Effector memory CD4-positive, alpha-beta T cell (primary cell): ENCODE data around the gene EEFSEC.

Experiments
- DNase-seq, 3 donors: peaks; one replicate each; pipeline ENCODE4 v3.0.0-alpha.2; 2020
- H3K27ac ChIP-seq: 2 replicates; pipeline ENCODE4 v1.7.0; 2013; ENCODE audit warnings: mild to moderate bottlenecking, low read length, moderate library complexity; ENCODE audit not compliant: insufficient read depth, poor library complexity, severe bottlenecking
- H3K27me3 ChIP-seq: replicated peaks from 2 replicates; pipeline ENCODE4 v1.7.0; 2013; ENCODE audit warnings: mild to moderate bottlenecking, low read length; ENCODE audit not compliant: insufficient read depth, control insufficient read depth, poor library complexity, severe bottlenecking
- H3K36me3 ChIP-seq: 2 replicates; pipeline ENCODE4 v1.7.0; 2013; ENCODE audit warnings: mild to moderate bottlenecking, low read length, moderate library complexity; ENCODE audit not compliant: control insufficient read depth, insufficient read depth
- H3K4me1 ChIP-seq: 2 replicates; pipeline ENCODE4 v1.7.0; 2013; ENCODE audit warnings: low read length, mild to moderate bottlenecking; ENCODE audit not compliant: control insufficient read depth, insufficient read depth, poor library complexity, severe bottlenecking
- H3K4me3 ChIP-seq: 2 replicates; pipeline ENCODE4 v1.7.0; 2013; ENCODE audit warnings: low read length, low read depth, mild to moderate bottlenecking; ENCODE audit not compliant: insufficient read depth, poor library complexity, severe bottlenecking
- H3K9me3 ChIP-seq: 2 replicates; pipeline ENCODE4 v1.7.0; 2013; ENCODE audit warnings: mild to moderate bottlenecking, low read length, moderate library complexity; ENCODE audit not compliant: control insufficient read depth

EEFSEC gene

DNA sequence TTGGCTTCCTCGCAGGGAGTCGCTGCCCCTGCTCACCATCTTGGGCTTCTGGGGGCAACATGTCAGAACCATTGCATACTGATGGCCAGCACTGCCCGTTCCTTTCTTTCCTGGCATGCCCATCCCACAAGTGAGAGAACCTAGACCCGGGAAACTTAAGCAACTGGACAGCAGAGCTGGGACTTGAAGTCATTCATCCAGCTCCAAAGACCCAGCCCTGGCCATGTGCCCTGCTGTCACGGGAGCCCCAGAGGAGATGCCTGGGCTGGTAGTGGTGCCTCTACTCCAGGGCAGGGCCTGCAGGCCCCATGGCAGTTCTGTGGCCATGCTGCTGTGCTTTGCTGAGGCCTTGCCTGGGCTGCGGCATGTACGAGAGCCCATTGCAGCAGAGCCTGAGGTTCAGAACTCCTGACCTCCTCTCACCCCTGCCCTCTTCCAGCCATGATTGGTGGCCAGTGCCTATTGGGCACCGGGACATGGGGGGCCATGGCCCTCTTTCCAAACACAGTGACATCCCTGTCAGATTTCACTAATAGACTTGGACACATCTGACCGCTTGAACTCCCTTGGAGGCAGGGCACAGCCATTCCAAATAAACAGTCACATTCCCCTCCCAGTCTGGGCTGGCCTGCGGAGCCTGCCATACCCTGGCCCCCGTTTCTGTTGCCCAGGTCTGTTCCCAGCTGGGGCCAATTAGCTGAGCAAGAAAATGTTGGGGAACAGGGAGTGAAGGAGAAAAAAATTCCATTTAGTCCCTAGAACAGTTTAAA lies 115.9 kb downstream of the EEFSEC start:
- Histone ChIP-seq H3K4me1 (no peaks in the 10 kb centered on the region), H3K27ac (no peak overlapping the region), H3K36me3 (peaks cover 26% of the 10 kb centered on the region), H3K4me3 (no peak overlapping the region), H3K27me3 (no peaks in the 10 kb centered on the region), H3K9me3 (no peaks in the 10 kb centered on the region)
- no peak for DNase-seq

DNA sequence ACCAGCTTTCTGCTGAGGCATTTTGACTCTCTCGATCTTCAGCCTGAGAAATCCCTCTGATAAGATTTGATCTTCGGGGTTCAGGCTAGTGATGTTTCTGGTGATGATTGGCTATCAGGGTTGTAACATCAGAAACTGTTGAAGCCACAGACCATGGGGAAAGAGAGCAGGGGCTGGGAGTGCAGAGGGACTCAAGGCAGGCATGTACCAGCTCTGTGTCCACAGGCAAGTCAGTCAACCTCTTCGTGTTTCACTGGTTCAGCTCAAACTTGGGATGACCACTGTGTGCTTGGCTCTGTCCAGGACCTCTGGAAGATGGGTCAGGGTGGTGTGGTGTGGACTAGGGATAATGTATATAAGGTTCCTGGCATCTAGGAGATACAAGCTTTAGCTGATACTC lies 116.5 kb downstream of the EEFSEC start:
- H3K4me3 ChIP-seq = no peak overlapping the region
- H3K4me1 ChIP-seq = no peaks in the 10 kb centered on the region
- no peak overlapping the region for H3K27ac ChIP-seq
- no peak for DNase-seq
- H3K9me3 ChIP-seq = no peaks in the 10 kb centered on the region
- H3K27me3 ChIP-seq = no peaks in the 10 kb centered on the region
- peaks cover 20% of the 10 kb centered on the region for H3K36me3 ChIP-seq

DNA sequence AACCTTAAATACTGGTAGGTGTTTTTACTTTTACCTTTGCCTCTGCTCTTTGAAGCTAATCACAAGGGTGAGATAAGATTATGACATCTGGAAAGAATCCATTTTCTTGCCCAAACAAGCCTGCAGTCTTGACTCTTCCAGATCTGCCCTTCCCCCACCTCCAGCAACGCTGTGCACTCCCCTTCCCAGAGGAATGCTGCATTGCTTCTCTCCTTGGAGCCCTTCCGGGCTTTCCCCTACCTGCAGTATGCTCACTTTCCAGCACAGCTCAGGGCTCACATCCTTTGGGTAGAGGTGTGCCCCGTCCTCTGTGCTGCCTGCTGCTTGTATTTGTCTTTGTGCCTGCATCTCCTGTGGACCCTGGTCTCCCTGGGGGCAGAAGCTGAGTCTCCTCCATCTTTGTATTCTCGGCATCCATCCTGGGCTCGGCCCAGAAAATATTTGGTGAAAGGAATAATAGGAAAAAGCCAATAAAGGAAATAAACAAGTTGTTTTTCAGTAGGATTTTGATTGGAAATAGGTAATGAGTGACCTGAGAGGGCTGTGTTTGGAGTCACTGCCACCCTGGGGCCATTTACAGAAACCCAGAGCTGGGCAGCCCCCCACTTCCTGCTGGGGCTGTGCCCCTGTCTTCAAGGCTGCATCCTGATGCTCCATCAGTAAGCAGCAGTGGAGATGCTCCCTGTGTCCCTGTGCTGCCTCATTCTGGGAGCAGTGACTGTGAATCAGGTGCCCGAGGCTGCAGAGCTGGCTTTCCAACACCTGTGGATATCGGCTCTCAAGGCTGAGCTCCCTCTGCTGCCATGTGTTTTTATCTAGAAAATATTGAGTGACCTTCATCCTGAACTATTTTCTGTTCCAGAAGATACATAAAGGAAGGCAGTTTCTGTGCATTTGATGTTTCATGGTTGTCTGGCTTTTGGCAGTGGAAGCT lies 117.5 kb downstream of the EEFSEC start:
- H3K4me1 ChIP-seq = no peaks in the 10 kb centered on the region
- DNase-seq = no peak

DNA sequence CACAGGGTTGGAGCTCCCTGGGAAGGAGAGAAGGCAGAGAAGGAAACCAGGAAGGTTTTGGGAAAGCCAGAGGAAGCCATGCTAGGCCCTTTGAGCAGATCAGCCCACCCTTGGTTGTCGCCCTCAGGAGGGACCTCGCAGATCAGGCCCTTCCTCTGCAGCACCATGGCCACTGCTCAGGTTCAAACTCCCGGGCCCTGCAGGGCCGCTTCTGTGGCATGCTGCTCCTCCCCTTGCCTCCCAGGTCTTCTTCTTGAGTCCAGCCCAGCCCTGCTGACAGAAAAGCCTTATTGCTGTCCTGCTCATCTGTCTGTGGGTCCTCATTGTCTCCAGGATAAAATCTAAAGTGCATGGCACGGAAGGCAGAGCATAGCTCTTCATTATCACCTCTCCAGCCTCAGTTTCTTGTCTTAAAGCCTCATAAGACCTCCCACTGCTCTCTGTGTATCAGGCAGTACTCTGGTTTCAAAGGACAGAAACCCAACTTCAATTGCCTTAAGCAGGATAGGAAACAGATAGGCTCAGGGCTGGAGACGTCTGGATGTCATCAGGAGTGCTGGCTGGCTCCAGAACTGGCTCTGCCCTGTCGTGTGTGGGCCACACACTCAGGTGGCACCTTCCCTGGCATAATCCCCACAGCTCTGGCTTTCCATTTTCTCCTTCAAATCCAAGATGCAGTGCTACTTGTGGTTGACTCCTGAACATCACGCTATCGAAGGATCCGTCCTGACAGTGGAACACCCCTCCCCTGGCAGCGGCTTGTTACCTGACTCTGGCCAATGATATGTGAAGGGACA lies 118.5 kb downstream of the EEFSEC start:
- H3K36me3 ChIP-seq = peaks cover 9% of the 10 kb centered on the region
- H3K27me3 ChIP-seq = no peaks in the 10 kb centered on the region
- no peak for DNase-seq
- no peaks in the 10 kb centered on the region for H3K9me3 ChIP-seq
- H3K4me3 ChIP-seq = no peak overlapping the region
- H3K4me1 ChIP-seq = no peaks in the 10 kb centered on the region
- no peak overlapping the region for H3K27ac ChIP-seq

More for the DNA sequence above, 117.5 kb downstream of the EEFSEC start:
- Histone ChIP-seq H3K4me3 (no peak overlapping the region), H3K27me3 (no peaks in the 10 kb centered on the region), H3K36me3 (peaks cover 14% of the 10 kb centered on the region), H3K9me3 (no peaks in the 10 kb centered on the region), H3K27ac (no peak overlapping the region)

DNA sequence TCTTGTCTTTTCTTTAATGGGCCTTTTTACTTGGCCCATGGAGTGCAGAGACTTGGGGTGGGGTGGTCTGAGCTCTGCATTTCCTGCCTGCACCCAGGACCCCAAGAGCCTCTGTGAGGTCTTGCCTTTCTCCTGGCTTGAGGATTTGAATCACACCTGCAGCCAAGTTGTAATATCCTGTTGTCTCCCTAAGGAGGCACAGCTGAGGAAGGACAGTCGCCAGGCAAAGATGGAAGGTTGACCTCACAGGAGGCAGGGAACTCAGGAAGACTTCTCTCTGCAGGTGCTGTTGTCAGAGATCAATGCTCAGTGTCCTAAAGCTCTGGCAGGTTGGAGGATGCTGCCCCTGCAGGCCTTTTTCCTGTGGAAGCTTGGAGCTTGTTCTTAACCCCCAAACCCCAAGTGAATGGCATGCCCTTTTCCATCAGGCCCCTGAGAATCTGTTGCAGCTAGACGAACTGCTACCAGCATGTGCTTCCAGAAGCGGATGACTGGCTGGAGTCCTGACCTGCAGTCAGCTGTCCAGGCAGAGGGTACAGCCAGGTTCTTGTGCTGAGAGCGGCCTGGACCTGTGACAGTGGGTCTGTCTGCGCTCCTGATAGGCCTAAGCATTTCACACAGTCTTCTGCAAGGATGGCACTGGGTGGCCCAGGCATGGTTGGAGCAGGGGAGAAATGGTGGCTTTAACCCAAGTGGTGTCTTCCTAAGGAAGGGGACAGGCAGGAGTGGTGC lies 120.0 kb downstream of the EEFSEC start:
- no peak overlapping the region for H3K4me3 ChIP-seq
- no peak for DNase-seq
- no peaks in the 10 kb centered on the region for H3K4me1 ChIP-seq
- H3K27me3 ChIP-seq = no peaks in the 10 kb centered on the region
- H3K36me3 ChIP-seq = peaks cover 4% of the 10 kb centered on the region
- no peaks in the 10 kb centered on the region for H3K9me3 ChIP-seq
- H3K27ac ChIP-seq = no peak overlapping the region

DNA sequence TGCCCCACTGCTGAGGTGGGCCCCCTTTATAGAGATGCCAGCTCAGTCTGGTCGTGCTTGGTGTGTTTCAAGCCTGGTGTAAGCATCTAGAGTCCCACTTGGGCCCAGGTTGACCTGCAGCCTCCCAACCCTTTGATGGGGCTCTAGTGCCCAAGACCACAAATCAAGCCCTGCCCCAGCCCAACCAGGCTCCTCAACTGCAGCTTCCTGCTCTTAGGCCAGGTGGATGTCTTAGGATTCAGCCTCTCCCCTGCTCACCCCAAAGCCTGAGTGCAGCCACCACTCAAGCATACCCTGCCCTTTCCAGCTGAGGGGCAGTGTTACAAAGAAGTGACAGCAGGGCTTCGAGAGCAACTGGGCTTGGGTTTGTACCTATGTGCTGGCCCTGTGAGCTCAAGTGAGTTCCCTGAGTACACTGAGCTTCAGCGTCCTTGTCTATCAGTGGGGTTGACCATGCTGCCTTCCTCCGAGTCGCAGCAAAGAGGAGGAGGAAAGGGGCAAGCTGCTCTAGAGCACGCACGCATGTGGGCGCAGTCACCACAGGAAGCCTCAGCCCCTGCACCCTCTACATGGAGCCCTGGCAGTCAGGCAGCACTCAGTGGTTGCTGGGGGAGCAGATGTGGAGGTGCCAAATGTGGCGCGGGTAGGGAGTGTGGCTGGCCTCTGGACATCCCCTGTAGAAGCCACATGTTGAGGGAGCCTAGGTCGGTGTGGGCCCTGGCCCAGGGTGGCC lies 120.7 kb downstream of the EEFSEC start:
- H3K4me3 ChIP-seq = no peak overlapping the region
- no peaks in the 10 kb centered on the region for H3K36me3 ChIP-seq
- no peak for DNase-seq
- no peak overlapping the region for H3K27ac ChIP-seq
- H3K27me3 ChIP-seq = no peaks in the 10 kb centered on the region
- no peaks in the 10 kb centered on the region for H3K9me3 ChIP-seq
- H3K4me1 ChIP-seq = no peaks in the 10 kb centered on the region

DNA sequence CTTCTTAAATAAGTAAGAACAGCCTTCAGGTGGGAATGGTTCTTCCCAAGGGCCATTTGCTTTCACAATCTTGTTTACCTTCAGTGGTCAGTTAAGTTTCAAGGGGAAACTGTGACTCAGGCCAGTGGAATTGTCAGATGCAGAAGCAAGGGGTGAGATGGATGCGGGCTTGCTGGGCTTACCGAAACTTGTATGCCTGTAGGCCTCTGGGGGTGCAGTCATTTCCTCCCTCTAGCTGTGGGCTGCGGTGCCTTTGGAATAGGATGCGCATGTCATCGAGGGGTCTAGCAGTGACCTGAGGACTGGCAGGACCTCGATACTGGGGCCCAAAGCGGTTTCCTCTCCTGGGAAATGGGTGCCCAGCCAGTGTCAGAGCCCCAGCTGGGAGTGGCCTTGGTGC lies 121.6 kb downstream of the EEFSEC start:
- Histone ChIP-seq H3K4me1 (no peaks in the 10 kb centered on the region), H3K27me3 (no peaks in the 10 kb centered on the region), H3K27ac (no peak overlapping the region), H3K36me3 (no peaks in the 10 kb centered on the region), H3K4me3 (no peak overlapping the region), H3K9me3 (no peaks in the 10 kb centered on the region)
- no peak for DNase-seq

DNA sequence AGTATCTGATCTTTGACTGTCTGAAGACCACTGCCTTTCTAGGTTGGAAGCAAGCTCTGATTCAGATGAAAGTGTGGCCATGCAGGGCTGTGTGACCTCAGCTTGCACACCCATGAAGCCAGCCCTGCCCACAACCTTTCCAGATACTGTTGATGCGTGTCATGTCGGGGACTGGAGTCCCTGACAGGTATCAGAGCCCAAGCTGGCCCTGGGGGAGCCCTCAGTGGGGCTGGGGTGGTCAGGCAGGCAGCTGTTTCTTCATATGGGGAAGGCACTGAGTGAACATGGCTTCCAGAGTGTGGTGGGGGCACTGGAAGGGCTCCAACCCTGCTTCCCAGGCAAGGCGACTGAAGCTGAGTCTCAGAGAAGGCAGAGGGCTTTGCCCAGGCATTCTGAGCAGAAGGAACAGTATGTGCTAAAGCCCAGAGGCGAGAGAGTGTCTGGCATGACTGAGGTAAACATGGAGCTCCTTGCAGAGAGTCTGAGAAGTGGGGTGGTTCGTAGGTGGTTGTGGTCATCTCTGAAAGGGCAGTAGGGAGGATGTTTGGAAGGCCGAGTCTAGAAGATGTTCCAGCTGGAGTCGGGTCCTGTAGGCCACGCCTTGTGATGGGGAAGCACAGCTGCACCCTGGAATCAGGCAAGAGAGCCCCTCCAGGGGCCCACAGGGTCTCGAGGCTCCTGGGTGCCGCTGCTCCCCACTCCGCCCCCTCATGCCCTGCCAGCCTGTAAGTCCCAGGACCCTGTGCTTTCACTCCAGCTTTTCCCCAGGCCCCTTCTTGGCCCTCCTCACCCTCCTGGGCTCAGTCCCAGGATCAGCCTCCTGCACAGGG lies 122.2 kb downstream of the EEFSEC start:
- Histone ChIP-seq H3K4me1 (no peaks in the 10 kb centered on the region), H3K36me3 (no peaks in the 10 kb centered on the region), H3K27me3 (no peaks in the 10 kb centered on the region), H3K4me3 (no peak overlapping the region), H3K27ac (no peak overlapping the region), H3K9me3 (no peaks in the 10 kb centered on the region)
- no peak for DNase-seq
